ENCODE data around the gene CLDN20. TPM values are rescaled to one million over a fixed set of nuclear protein-coding genes. Genes with fewer than 3 reads are reported as not detected.

CLDN20 gene
- total and polyA plus RNA-seq, 10 of the 15 experiments (the other 5 are each of a cell fraction or from before 2014, with no cell fraction given), result 0.13 to 0.23 TPM; not detected in 8

- H3K4me2 ChIP-seq (ENCODE audit: control insufficient read depth, insufficient read depth), result no peak overlapping the region
- in situ Hi-C loops (cut with MboI) (no loop called here), intact Hi-C loops (cut with micrococcal nuclease; ENCODE audit: unreplicated experiment) (loop anchor here (5.0 kb wide), 1 partner anchor 88 kb away; no protein-coding TSS in a partner anchor)
- no peak for TF ChIP-seq STAT3 (IDR thresholded peaks at IDR 0.05; ENCODE audit: low read depth, low read length)
- TF ChIP-seq ZBTB4 (CRISPR knock-in tag; IDR thresholded peaks at IDR 0.05), result no peak
- TF ChIP-seq KDM1A (IDR thresholded peaks at IDR 0.05; ENCODE audit: borderline replicate concordance), result no peak
- TF ChIP-seq TCF7 (IDR thresholded peaks at IDR 0.05; ENCODE audit: borderline replicate concordance), result no peak
- no peak for TF ChIP-seq LARP7 (IDR thresholded peaks at IDR 0.05)
- no peak for TF ChIP-seq IKZF2 (IDR thresholded peaks at IDR 0.05)
- no peak for TF ChIP-seq CEBPB (IDR thresholded peaks at IDR 0.05; ENCODE audit: borderline replicate concordance in 1 of 2, low read depth in 2 of 2, low read length in 2 of 2)
- no peak for TF ChIP-seq MTA3 (IDR thresholded peaks at IDR 0.05; ENCODE audit: borderline replicate concordance, low read length)
- TF ChIP-seq E4F1 (IDR thresholded peaks at IDR 0.05; ENCODE audit: borderline replicate concordance, partially characterized antibody), result no peak
- TF ChIP-seq NR2F1 (conservative IDR thresholded peaks at IDR 0.05), result no peak
- no peak for TF ChIP-seq PAX8 (IDR thresholded peaks at IDR 0.05)
- TF ChIP-seq E2F8 (IDR thresholded peaks at IDR 0.05; ENCODE audit: low read depth, partially characterized antibody), result no peak
- TF ChIP-seq E2F4 (IDR thresholded peaks at IDR 0.05; ENCODE audit: low read depth, low read length), result no peak
- TF ChIP-seq YY1 (IDR thresholded peaks at IDR 0.05; ENCODE audit: low read depth, low read length), result no peak
Measured at GRCh38 chr6:155264693-155265320, 994 bp downstream of the CLDN20 start.

More at GRCh38 chr6:155264693-155265320, 994 bp downstream of the CLDN20 start:
- no peak overlapping the region for H3K27ac ChIP-seq (ENCODE audit: control insufficient read depth, insufficient read depth)
- H3K4me1 ChIP-seq (ENCODE audit: control insufficient read depth, insufficient read depth, low read length), result peaks cover 17% of the 10 kb centered on the region
- DNase-seq (ENCODE audit: low read depth, low spot score) (no peak), ATAC-seq (no peak), FAIRE-seq (no peak)
- RAD21 ChIA-PET (ENCODE audit: unreplicated experiment), result no interaction called here
- WGBS (ENCODE audit: insufficient coverage, insufficient replicate concordance, low lambda C conversion rate, missing lambda C conversion rate), result 80% methylated on average over 9 of the region's 9 CpGs
- no peak overlapping the region for H3K4me3 ChIP-seq
- H3K27me3 ChIP-seq (replicated peaks in 1 of 2; ENCODE audit: control insufficient read depth in 2 of 2, insufficient read depth in 2 of 2, low read length in 1 of 2), result no peaks in the 10 kb centered on the region
- H3K36me3 ChIP-seq (ENCODE audit: control insufficient read depth in 2 of 2, insufficient read depth in 2 of 2, low read length in 1 of 2), result peaks cover 3 to 5% of the 10 kb centered on the region in 2 experiments; a peak in 3 of 4 replicates
- H3K9ac ChIP-seq (ENCODE audit: control insufficient read depth, insufficient read depth, low read length), result no peak overlapping the region
- POLR2A ChIA-PET, result no interaction called here
- no peaks in the 10 kb centered on the region for H3K79me2 ChIP-seq (ENCODE audit: control insufficient read depth, insufficient read depth, low read length)
- no peaks in the 10 kb centered on the region for H4K20me1 ChIP-seq (ENCODE audit: control insufficient read depth, insufficient read depth)
- SMC1A ChIA-PET (ENCODE audit: uncharacterized antibody, unreplicated experiment), result no interaction called here
- H3K9me3 ChIP-seq (replicated peaks; ENCODE audit: control insufficient read depth, insufficient read depth, low read length), result no peaks in the 10 kb centered on the region
- BruUV-seq (replicated peaks), result no TSS peak
- H2AFZ ChIP-seq (ENCODE audit: control insufficient read depth, low read depth, low read length), result no peak overlapping the region
- CTCF ChIA-PET, result interaction anchor here (1.2 to 1.3 kb wide), 2 partner anchors 12 to 86 kb away, joined by 3 read pairs; no protein-coding TSS in a partner anchor

All from GM12878 (cell line).